Stimulated activated naive CD8-positive, alpha-beta T cell treated with anti-CD3 and anti-CD28 coated beads, Interleukin-15, Interleukin-2, amounts not matched to agents 100 ng/mL and 50 ng/mL, for 24 hours (primary cell): ENCODE results near the gene KCTD4.

Experiments
- H3K27ac Mint-ChIP-seq: one replicate; pipeline ENCODE4 v1.8.0; 2021; ENCODE audit warnings: mild to moderate bottlenecking, mixed read lengths
- H3K27me3 Mint-ChIP-seq: one replicate; pipeline ENCODE4 v1.8.0; 2021; ENCODE audit warnings: mixed read lengths
- H3K36me3 Mint-ChIP-seq: one replicate; pipeline ENCODE4 v1.8.0; 2021; ENCODE audit warnings: low read depth, mixed read lengths
- H3K4me1 Mint-ChIP-seq: one replicate; pipeline ENCODE4 v1.8.0; 2021; ENCODE audit warnings: low read depth, mixed read lengths
- H3K4me3 Mint-ChIP-seq: one replicate; pipeline ENCODE4 v1.8.0; 2021; ENCODE audit warnings: mild to moderate bottlenecking, mixed read lengths
- H3K9me3 Mint-ChIP-seq: one replicate; pipeline ENCODE4 v1.8.0; 2021; ENCODE audit warnings: mixed read lengths

Gene KCTD4

DNA sequence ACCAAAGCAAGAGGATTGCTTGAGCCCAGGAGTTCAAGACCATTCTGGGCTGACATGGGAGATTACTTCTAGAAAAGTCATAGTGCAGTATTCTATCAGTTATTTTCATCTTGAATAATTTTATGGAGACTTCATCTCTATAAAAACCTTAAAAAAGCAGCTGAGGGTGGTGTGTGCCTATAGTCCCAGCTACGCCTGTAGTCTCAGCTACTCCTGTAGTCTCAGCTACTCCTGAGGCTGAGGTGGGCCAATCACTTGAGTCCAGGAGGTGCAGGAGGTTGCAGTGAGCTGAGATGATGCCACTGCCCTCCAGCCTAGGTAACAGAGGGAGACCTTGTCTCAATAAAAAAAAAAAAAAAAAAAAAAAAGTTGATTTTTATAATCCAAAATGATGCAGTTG is 22.1 kb upstream of the KCTD4 start:
- Mint-ChIP-seq H3K27me3 (no peaks in the 10 kb centered on the region), H3K4me3 (no peak overlapping the region), H3K27ac (no peak overlapping the region), H3K9me3 (no peaks in the 10 kb centered on the region), H3K4me1 (peaks cover 30% of the 10 kb centered on the region), H3K36me3 (peaks cover 31% of the 10 kb centered on the region)

DNA sequence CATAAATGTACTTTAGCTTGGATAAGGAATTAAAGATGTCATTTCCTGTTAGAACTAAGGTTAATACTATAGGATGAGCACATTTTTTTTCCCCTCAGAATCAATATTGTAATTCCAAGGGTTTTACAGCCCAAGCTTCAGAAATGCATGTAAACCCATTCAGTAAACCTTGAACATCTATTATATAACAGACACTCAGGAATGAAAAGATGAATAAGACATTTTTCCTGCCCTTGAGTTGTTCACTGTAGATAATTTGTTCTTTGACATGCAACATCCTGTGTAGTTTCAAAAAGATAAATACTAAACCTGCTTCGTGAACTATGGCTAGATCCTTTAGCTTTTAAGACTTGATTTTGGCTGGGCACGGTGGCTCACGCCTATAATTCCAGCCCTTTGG is 21.7 kb upstream of the KCTD4 start:
- H3K27ac Mint-ChIP-seq: no peak overlapping the region
- H3K36me3 Mint-ChIP-seq: peaks cover 35% of the 10 kb centered on the region
- no peaks in the 10 kb centered on the region for H3K9me3 Mint-ChIP-seq
- H3K4me3 Mint-ChIP-seq: no peak overlapping the region
- no peaks in the 10 kb centered on the region for H3K27me3 Mint-ChIP-seq
- H3K4me1 Mint-ChIP-seq: peaks cover 34% of the 10 kb centered on the region

DNA sequence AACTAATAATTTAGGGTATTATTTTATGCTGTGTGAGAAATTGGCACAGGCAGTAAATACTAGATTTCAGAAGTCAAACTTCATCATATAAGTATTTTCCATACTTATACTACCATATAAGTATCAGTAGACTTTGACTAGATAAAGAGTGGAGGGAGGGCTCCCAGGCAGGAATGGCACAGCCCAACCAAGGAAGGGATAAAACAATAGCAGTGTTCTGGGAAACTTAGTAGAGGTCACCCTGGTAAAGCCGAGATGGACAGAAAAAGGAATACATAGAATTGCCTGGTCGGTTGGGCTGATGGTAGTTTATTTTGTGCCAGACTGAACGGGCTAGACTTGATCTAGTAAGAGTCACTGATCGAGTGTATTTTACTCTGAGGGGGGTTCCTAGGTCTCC is 19.6 kb upstream of the KCTD4 start:
- H3K36me3 Mint-ChIP-seq: peaks cover 40% of the 10 kb centered on the region
- H3K27ac Mint-ChIP-seq: no peak overlapping the region
- no peaks in the 10 kb centered on the region for H3K9me3 Mint-ChIP-seq
- no peak overlapping the region for H3K4me3 Mint-ChIP-seq
- peaks cover 40% of the 10 kb centered on the region for H3K4me1 Mint-ChIP-seq
- no peaks in the 10 kb centered on the region for H3K27me3 Mint-ChIP-seq

DNA sequence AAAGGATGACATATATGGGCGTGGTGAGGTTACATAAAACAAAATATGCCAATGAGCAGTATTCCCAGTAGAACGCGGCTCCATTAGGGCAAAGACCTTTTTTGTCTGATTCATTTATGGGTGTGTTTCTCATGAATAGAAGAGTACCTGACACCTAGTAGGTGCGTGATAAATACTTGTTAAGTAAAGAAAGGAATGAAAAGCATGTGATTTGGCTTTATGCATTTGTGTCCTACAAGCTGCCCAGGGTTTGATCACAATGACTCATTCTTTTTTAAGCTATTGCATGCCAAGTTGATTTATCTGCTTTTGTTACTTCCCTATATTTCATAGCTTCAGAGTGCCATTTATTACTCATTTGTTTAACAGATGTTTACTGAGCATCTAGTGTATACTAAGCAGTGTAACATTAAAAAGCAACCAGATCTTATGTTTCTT is 19.1 kb upstream of the KCTD4 start:
- H3K9me3 Mint-ChIP-seq: no peaks in the 10 kb centered on the region
- no peak overlapping the region for H3K4me3 Mint-ChIP-seq
- no peaks in the 10 kb centered on the region for H3K27me3 Mint-ChIP-seq
- peaks cover 36% of the 10 kb centered on the region for H3K4me1 Mint-ChIP-seq
- H3K36me3 Mint-ChIP-seq: peaks cover 36% of the 10 kb centered on the region
- no peak overlapping the region for H3K27ac Mint-ChIP-seq

DNA sequence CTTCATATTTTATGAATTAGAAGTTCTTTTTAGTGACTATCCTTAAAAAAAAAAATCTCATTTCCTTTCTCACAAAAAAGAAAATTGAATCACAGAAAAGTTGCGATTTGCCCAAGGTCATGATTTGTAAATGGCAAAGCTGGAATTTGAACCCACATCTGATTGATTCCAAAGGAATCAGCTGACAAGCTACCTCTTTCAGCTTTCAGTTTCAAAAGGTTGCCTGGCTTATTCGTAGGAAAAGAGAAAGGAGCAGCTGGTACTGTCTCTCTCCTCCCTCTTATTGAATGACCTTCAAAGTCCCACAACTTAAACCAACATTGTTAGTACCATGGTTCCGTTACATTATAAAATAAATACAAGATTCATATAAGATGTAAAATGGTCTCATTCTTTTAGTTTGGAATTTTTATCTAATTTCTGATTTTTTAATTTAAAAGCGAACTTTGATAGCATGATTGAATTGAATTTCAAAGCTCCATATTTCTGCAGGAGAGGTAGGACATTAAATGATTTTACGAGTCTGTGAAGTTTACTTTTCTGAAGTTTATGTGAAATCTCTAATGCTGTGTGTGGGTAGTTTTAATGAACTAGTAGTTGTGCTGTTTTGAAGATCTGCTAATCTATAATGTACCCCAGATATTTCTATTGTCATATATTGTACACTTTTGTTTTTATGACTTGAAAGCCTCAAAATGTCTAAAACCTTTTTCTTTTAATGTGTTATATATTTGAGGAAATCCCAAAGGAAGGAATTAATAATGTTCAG is 18.5 kb upstream of the KCTD4 start:
- H3K36me3 Mint-ChIP-seq: peaks cover 32% of the 10 kb centered on the region
- H3K9me3 Mint-ChIP-seq: no peaks in the 10 kb centered on the region
- H3K4me3 Mint-ChIP-seq: no peak overlapping the region
- no peaks in the 10 kb centered on the region for H3K27me3 Mint-ChIP-seq
- H3K4me1 Mint-ChIP-seq: peaks cover 33% of the 10 kb centered on the region
- H3K27ac Mint-ChIP-seq: no peak overlapping the region

DNA sequence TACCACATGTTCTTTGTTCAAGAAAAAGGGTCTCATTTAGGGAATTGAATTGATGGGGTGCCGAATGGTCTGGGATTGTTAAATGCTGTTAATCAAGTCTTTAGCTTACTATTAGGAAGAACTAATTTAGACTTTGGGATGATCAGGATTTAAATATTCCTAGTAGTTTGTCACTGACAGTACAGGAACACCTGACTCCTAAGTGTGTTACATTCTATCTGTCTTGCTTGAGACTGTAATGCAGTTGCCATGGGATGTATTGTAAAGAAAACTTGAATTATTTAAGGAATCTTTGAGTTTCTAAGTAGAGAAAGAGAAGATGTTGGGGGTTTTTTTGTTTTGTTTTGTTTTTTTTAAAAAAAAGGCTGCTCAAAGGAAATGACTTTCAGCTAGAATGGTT is 17.8 kb upstream of the KCTD4 start:
- Mint-ChIP-seq H3K27ac (no peak overlapping the region), H3K4me3 (no peak overlapping the region)

DNA sequence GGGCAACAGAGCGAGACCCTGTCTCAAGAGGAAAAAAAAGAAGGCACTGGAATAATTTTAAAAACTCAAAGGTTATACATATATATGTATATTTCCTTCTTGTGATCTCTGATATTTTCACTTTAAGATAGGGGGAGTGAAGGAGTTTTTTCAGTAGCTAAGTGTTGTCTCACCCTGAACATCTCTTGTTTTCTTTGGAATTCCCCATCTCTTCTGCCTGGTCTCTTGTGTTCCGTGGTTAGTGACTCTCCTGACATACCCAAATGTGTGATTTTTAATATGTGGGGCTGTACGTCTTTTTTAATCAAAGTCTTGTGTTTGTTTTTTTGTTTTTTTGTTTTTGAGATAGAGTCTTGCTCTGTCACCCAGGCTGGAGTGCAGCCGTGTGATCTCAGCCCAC is 15.3 kb upstream of the KCTD4 start:
- Mint-ChIP-seq H3K4me1 (peaks cover 33% of the 10 kb centered on the region), H3K9me3 (no peaks in the 10 kb centered on the region), H3K27ac (peak overlapping the region; percentile 33), H3K36me3 (peaks cover 32% of the 10 kb centered on the region), H3K4me3 (no peak overlapping the region), H3K27me3 (no peaks in the 10 kb centered on the region)

More for the DNA sequence above, 17.8 kb upstream of the KCTD4 start:
- Mint-ChIP-seq H3K4me1 (peaks cover 33% of the 10 kb centered on the region), H3K36me3 (peaks cover 34% of the 10 kb centered on the region), H3K27me3 (no peaks in the 10 kb centered on the region), H3K9me3 (no peaks in the 10 kb centered on the region)

DNA sequence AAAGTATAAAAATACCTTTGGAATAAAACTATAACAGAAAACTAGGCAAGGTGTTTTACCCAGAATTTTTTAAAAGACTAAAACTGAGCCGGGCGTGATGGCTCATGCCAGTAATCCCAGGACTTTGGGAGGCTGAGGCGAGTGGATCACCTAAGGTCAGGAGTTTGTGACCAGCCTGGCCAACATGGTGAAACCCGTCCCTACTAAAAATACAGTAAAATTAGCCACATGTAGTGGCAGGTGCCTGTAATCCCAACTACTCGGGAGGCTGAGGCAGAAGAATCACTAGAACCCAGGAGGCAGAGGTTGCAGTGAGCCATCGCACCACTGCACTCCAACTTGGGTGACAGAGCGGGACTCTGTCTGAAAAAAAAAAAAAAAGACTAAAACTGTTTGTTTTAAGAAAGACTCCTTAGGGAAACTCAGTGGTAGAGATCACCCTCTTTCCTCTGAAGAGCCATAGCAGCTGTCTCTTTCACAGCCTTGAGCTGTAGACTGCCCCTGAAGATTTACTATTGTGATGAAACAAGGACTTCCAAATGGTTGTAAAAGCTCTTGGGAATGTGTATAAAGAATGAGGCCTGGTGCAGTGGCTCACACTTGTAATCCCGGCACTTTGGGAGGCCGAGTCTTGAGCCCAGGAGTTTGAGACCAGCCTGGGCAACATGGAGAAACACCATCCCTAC is 14.7 kb upstream of the KCTD4 start:
- Mint-ChIP-seq H3K9me3 (no peaks in the 10 kb centered on the region), H3K36me3 (peaks cover 34% of the 10 kb centered on the region), H3K27me3 (no peaks in the 10 kb centered on the region), H3K27ac (peak overlapping the region; percentile 33), H3K4me1 (peaks cover 33% of the 10 kb centered on the region), H3K4me3 (no peak overlapping the region)

DNA sequence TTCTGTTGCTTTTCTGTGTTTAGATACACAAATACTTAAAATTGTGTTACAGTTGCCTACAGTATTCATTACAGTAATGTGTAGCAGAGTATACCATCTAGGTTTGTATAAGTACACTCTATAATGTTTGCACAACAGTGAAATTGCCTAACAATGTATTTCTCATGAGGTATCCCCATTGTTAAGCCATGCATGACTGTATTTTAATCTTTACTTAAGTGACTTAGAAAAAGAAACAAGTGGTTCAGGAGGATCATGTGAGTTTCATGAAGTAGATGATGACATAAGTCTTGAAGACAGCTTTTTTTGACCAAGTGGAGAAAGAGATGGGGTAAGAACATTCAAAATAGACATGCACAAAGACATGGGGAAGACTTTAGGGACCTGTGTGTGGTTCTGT is 8.4 kb upstream of the KCTD4 start:
- Mint-ChIP-seq H3K27ac (no peak overlapping the region), H3K9me3 (no peaks in the 10 kb centered on the region), H3K4me1 (peaks cover 28% of the 10 kb centered on the region), H3K36me3 (peaks cover 37% of the 10 kb centered on the region), H3K27me3 (no peaks in the 10 kb centered on the region), H3K4me3 (no peak overlapping the region)

DNA sequence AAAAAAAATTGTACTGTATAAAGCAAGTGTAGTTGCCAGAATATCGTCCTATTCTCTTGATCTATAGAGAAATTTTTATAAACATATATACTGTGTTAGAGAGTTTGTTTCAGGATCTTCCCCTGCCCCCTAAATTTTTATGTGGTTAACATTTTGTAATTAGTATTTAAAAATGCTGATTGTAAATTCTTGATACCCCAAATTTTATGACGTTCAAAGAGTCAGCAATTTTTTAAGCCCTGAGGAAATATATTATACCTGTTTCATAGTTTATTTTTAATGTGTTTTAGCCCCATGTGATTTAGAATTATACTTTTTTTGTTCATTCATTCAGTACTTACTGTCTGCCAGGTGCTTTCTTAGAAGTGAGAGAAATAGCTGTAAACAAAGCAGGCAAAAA is 7.3 kb upstream of the KCTD4 start:
- no peaks in the 10 kb centered on the region for H3K27me3 Mint-ChIP-seq
- H3K4me1 Mint-ChIP-seq: peaks cover 28% of the 10 kb centered on the region
- no peak overlapping the region for H3K27ac Mint-ChIP-seq
- no peak overlapping the region for H3K4me3 Mint-ChIP-seq
- peaks cover 35% of the 10 kb centered on the region for H3K36me3 Mint-ChIP-seq
- no peaks in the 10 kb centered on the region for H3K9me3 Mint-ChIP-seq

DNA sequence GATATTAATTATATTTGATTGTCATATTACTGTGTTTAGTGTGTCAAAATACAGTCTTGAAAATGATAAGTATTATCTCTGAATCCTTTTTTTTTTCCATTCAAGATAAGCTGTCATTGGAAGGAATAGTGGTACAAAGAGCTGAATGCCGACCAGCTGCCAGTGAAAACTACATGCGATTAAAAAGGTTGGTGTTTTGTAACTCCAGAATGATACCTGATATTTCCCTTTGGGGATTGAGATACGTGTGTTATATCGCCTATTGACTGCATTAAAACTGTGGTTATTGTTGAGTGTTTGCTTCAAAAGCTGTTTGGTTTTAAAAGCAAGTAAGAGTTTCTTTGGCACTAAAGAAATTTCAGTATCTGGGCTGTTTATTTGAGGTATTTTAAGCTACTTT is 6.5 kb upstream of the KCTD4 start:
- no peaks in the 10 kb centered on the region for H3K9me3 Mint-ChIP-seq
- peaks cover 35% of the 10 kb centered on the region for H3K36me3 Mint-ChIP-seq
- peaks cover 28% of the 10 kb centered on the region for H3K4me1 Mint-ChIP-seq
- no peaks in the 10 kb centered on the region for H3K27me3 Mint-ChIP-seq
- H3K27ac Mint-ChIP-seq: no peak overlapping the region
- no peak overlapping the region for H3K4me3 Mint-ChIP-seq

DNA sequence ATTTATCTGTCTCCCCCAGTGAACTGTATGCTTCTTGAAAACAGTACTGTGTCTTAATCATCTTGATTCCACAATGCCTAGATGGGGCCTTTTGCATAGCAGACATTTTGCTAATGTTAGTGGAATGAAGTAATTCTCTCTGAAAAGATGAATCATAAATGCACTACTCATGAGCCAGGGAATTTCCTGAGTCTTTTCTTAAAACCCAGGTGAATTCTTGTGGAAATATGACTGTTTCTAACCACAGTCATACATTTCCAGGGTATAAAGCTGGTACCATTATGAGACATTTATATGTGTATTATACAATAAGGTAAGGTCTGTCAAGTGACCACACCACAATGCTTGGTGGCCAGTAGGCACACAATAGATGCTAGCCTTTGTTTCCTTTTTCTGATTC is 5.5 kb upstream of the KCTD4 start:
- H3K27me3 Mint-ChIP-seq: no peaks in the 10 kb centered on the region
- H3K4me3 Mint-ChIP-seq: no peak overlapping the region
- peaks cover 42% of the 10 kb centered on the region for H3K36me3 Mint-ChIP-seq
- H3K4me1 Mint-ChIP-seq: peaks cover 28% of the 10 kb centered on the region
- peak overlapping the region; percentile 56 for H3K27ac Mint-ChIP-seq
- no peaks in the 10 kb centered on the region for H3K9me3 Mint-ChIP-seq

DNA sequence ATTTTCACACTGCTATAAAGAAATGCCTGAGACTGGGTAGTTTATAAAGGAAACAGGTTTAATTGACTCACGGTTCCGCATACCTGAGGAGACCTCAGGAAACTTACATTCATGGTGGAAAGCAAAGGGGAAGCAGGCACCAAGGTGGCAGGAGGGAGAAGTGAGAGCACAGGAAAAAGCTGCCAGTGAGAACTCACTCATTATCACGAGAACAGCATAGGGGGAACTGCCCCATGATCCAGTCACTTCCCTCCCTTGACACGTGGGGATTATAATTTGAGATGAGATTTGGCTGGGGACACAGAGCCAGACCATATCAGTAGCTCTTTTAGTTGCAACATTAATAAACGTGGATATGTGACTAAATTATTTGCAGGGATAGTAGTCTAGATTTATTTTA is 4.3 kb upstream of the KCTD4 start:
- peaks cover 39% of the 10 kb centered on the region for H3K36me3 Mint-ChIP-seq
- peaks cover 28% of the 10 kb centered on the region for H3K4me1 Mint-ChIP-seq
- H3K27ac Mint-ChIP-seq: peak overlapping the region; percentile 39
- no peak overlapping the region for H3K4me3 Mint-ChIP-seq
- H3K9me3 Mint-ChIP-seq: no peaks in the 10 kb centered on the region
- no peaks in the 10 kb centered on the region for H3K27me3 Mint-ChIP-seq

DNA sequence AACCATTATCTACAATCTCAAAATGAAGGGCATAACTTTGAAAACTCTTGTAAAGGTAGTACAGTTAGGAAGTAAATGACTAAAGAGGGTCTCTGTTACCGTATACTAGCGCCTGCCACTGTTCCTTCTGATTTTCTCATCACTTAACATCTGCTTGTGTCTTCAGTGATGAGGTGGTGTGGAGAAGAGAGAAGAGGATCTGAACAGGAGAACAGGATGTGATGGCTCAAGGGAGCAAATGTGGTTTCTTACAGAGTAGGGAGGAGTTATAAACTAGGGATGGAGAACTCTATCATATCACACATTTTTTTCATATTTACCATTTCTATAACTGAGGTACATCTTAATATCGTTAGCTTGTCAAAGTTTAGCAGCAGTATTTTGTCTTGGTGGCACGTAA is 1.1 kb downstream of the KCTD4 start:
- no peak overlapping the region for H3K27ac Mint-ChIP-seq

DNA sequence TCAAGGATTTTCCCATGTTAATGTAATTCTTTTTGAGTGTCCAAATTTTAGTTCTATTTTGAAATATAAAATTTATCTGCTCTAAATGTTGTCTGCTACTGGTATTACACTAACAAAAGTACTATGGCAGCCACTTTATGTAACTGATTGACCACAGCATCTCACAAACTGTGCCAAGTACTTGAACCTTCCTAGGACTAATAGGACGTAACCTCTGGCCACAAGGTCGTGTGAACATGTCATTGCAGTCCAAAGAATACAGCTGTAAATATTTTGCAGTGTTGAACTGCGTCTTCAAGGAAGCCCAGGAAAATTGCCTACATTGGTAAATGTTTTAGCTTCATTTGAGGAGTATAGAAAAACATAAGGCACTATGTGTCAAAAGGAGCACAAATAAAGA is 1.9 kb downstream of the KCTD4 start:
- Mint-ChIP-seq H3K27ac (no peak overlapping the region), H3K4me3 (no peak overlapping the region), H3K36me3 (peaks cover 59% of the 10 kb centered on the region), H3K4me1 (peaks cover 22% of the 10 kb centered on the region), H3K9me3 (no peaks in the 10 kb centered on the region), H3K27me3 (no peaks in the 10 kb centered on the region)

More for the DNA sequence above, 1.1 kb downstream of the KCTD4 start:
- Mint-ChIP-seq H3K4me1 (peaks cover 22% of the 10 kb centered on the region), H3K27me3 (no peaks in the 10 kb centered on the region), H3K4me3 (no peak overlapping the region), H3K36me3 (peaks cover 52% of the 10 kb centered on the region), H3K9me3 (no peaks in the 10 kb centered on the region)

DNA sequence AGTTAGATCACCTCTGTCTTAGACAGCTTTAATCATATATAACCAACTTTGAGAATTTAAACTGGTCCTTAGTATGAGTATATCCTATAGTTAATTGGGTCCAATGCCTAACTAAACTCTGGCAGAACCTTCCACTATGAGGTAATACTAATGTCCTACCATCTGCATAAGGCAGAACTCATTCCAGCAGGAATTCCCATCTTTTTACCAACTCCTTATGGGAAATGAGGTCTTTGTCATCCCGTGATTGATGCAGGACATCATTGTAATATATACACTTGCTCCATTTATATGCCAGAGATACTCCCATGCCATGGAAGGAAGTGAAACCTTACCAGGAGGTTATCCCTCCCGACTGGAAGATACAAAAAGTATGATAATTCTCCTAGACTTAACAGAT is 2.8 kb downstream of the KCTD4 start:
- Mint-ChIP-seq H3K36me3 (peaks cover 66% of the 10 kb centered on the region), H3K4me3 (no peak overlapping the region), H3K27me3 (no peaks in the 10 kb centered on the region), H3K9me3 (no peaks in the 10 kb centered on the region), H3K4me1 (peaks cover 24% of the 10 kb centered on the region), H3K27ac (no peak overlapping the region)
